ENCODE results near the gene TFF2.

TFF2 gene

DNA sequence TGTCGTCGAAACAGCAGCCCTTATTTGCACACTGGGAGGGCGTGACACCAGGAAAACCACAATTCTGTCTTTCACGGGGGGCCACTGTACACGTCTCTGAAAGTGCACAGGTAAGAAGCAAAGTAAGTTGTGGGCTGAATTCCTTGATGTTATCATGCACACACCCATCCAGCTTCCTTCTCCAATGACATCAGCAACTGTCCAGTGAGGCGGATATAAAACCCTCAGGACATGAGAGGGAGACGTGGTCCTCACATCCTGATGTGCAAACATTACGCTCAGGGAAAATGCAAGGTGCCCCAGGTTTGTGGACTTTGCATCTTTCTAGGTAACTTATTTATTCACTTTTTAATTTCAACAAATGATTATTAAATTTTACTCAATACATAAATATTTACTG is 12.5 kb upstream of the TFF2 start:
- no peak for DNase-seq (ENCODE audit: extremely low read depth, low read depth)

GRCh38 chr21:42362700-42363099 is 11.9 kb upstream of the TFF2 start:
- TF ChIP-seq, protein P1, sequence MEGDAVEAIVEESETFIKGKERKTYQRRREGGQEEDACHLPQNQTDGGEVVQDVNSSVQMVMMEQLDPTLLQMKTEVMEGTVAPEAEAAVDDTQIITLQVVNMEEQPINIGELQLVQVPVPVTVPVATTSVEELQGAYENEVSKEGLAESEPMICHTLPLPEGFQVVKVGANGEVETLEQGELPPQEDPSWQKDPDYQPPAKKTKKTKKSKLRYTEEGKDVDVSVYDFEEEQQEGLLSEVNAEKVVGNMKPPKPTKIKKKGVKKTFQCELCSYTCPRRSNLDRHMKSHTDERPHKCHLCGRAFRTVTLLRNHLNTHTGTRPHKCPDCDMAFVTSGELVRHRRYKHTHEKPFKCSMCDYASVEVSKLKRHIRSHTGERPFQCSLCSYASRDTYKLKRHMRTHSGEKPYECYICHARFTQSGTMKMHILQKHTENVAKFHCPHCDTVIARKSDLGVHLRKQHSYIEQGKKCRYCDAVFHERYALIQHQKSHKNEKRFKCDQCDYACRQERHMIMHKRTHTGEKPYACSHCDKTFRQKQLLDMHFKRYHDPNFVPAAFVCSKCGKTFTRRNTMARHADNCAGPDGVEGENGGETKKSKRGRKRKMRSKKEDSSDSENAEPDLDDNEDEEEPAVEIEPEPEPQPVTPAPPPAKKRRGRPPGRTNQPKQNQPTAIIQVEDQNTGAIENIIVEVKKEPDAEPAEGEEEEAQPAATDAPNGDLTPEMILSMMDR (IDR thresholded peaks at IDR 0.05; ENCODE audit: low read depth, low read length), result no peak
- no peak for DNase-seq (ENCODE audit: extremely low read depth, low read depth)

More for the DNA sequence above, 12.5 kb upstream of the TFF2 start:
- TF ChIP-seq, protein P1 (IDR thresholded peaks at IDR 0.05; ENCODE audit: low read depth, low read length), result no peak

GRCh38 chr21:42362198-42362597 is 11.4 kb upstream of the TFF2 start:
- TF ChIP-seq, protein P1 (IDR thresholded peaks at IDR 0.05; ENCODE audit: low read depth, low read length), result no peak
- DNase-seq (ENCODE audit: extremely low read depth, low read depth), result no peak

DNA sequence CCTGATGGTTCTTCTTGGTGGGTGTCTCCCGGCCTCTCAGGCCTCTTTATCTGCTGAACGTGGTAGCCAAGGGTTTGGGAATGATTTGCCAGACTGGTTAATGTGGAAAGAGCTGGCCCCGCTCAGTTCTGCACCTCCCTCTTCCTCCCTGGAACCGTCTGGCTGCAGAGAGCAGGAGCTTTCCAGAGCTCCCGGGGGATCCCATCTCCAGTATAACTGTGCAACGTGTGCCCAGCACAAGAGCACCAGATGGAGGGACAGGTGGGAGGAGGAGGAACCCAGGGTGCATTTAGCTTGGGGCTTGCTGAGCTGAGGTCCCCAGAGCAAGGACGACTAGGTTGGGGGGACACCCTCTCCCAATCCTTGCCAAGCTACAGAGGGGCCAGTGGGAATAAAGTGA is 10.5 kb upstream of the TFF2 start:
- no peak for DNase-seq (ENCODE audit: extremely low read depth, low read depth)
- TF ChIP-seq, protein P1 (IDR thresholded peaks at IDR 0.05; ENCODE audit: low read depth, low read length), result no peak

GRCh38 chr21:42360317-42360716 is 9.5 kb upstream of the TFF2 start:
- DNase-seq (ENCODE audit: extremely low read depth, low read depth), result no peak
- TF ChIP-seq, protein P1 (IDR thresholded peaks at IDR 0.05; ENCODE audit: low read depth, low read length), result no peak

DNA sequence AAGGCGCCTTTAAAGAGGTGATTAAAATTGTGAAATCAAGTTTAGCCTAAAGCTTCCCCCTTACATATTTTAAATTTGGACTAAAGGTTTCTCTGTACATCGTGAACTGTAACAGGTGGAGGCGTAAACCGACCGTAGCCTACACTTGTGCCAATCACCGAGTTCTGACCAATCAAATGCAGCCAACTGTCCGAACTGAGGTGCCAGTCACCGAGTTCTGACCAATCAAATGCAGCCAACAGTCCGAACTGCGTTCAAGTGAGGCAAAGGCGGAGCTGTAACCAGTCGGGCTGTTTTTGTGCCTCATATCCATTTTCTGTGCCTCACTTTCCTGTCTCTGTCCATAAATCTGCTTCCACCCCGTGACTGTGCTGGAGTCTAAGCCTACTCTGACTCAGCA is 8.1 kb upstream of the TFF2 start:
- TF ChIP-seq, protein P1 (IDR thresholded peaks at IDR 0.05; ENCODE audit: low read depth, low read length), result no peak
- DNase-seq (ENCODE audit: extremely low read depth, low read depth), result no peak

DNA sequence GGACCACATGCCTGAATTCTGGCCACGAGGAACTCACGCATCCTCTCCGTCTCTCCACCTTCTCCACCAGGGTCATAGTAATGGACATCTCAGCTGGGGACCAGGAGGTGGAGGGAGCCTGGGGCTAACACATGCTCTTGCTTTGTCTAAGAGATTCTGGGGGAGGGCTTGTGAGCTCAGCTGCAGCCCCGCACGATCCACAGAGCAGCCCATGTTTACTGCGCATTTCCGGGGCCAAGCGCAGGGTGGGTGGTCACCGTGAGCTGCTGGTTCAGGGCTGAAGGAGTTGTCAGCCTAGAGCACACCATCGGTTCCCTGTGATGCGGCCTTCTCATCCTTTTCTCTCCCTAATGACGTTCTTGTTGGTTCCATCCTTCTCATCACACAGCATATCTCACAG is 7.5 kb upstream of the TFF2 start:
- DNase-seq (ENCODE audit: extremely low read depth, low read depth), result no peak
- TF ChIP-seq, protein P1 (IDR thresholded peaks at IDR 0.05; ENCODE audit: low read depth, low read length), result no peak
